Endothelial cell of umbilical vein (primary cell): Measurements from ENCODE around the gene HAVCR2. TPM values are rescaled to one million over a fixed set of nuclear protein-coding genes. Genes with fewer than 3 reads are reported as not detected.

Experiments
- BruUV-seq: library from RNA; stranded (reverse); fragments of 400-500 nt; replicated peaks from 2 replicates; lab custom pipeline; 2021; lab: Mats Ljungman, UMichigan
- CTCF ChIA-PET: fragments of 300-600, 350-600 bp; sonication (Branson Sonifier 250); formaldehyde crosslinking; loops from one replicate; lab custom pipeline; 2021; ENCODE audit warnings: antibody characterized with exemption, inconsistent platforms; lab: Charles Lee
- POLR2A ChIA-PET: fragments of 300-600, 350-600 bp; sonication (Branson Sonifier 250); formaldehyde crosslinking; loops from one replicate; lab custom pipeline; 2021; ENCODE audit warnings: antibody characterized with exemption, inconsistent platforms; lab: Charles Lee
- DNase-seq: peaks from one replicate; pipeline ENCODE4 v3.0.0-alpha.2; 2011; ENCODE audit warnings: low read depth, low spot score
- FAIRE-seq: peaks from 2 replicates; lab custom pipeline; 2011; peaks lifted over from hg19 to GRCh38; lab: Jason Lieb, UNC
- H2AFZ ChIP-seq: 2 replicates; pipeline ENCODE4 v1.6.0; 2012; ENCODE audit warnings: low read depth, low read length, control low read depth, inconsistent platforms
- H3K27ac ChIP-seq: 2 replicates; pipeline ENCODE4 v1.5.1; 2011; ENCODE audit warnings: low read depth, mild to moderate bottlenecking, control low read depth, low read length, moderate library complexity; ENCODE audit not compliant: insufficient read depth
- H3K27me3 ChIP-seq, 2 experiments: 2 replicates each; pipeline versions ENCODE4 v1.6.0 to v1.6.1; 2011; ENCODE audit warnings: low read length in 2 of 2, mixed read lengths in 1 of 2; ENCODE audit not compliant: control insufficient read depth in 2 of 2, insufficient read depth in 2 of 2
- H3K36me3 ChIP-seq, 2 experiments: 2 replicates in 1 of 2; 3 replicates in 1 of 2; pipeline ENCODE4 v1.5.1; 2011; ENCODE audit warnings: low read length in 2 of 2, mild to moderate bottlenecking in 1 of 2, moderate library complexity in 1 of 2; ENCODE audit not compliant: control insufficient read depth in 2 of 2, insufficient read depth in 2 of 2; ENCODE audit errors: extremely low read depth in 1 of 2
- H3K4me1 ChIP-seq: 3 replicates; pipeline ENCODE4 v1.5.1; 2011; ENCODE audit warnings: mild to moderate bottlenecking, low read length; ENCODE audit not compliant: control insufficient read depth, insufficient read depth; ENCODE audit errors: extremely low read depth
- H3K4me2 ChIP-seq: 2 replicates; pipeline ENCODE4 v1.6.1; 2011; ENCODE audit warnings: low read length, control low read depth, mixed read lengths; ENCODE audit not compliant: insufficient read depth
- H3K4me3 ChIP-seq, 3 experiments: fragments of 200-600 bp in 1 of 3; sonication (generic), shearing (Covaris generic) in 1 of 3; replicated peaks in 1 of 3; 2 replicates each; pipeline ENCODE4 v1.5.1; 2011 to 2016; ENCODE audit warnings: control low read depth in 3 of 3, low read length in 3 of 3, mild to moderate bottlenecking in 2 of 3, inconsistent platforms in 1 of 3, low read depth in 1 of 3, moderate library complexity in 1 of 3; ENCODE audit not compliant: insufficient read depth in 1 of 3
- H3K79me2 ChIP-seq: 2 replicates; pipeline ENCODE4 v1.6.0; 2012; ENCODE audit warnings: low read length, inconsistent platforms; ENCODE audit not compliant: control insufficient read depth, insufficient read depth
- H3K9ac ChIP-seq: replicated peaks from 2 replicates; pipeline ENCODE3; 2011; ENCODE audit warnings: low read length, control low read depth; ENCODE audit not compliant: insufficient read depth; ENCODE audit errors: extremely low read depth
- H3K9me1 ChIP-seq: replicated peaks from 3 replicates; pipeline ENCODE4 v1.6.0; 2011; ENCODE audit warnings: mild to moderate bottlenecking, low read length; ENCODE audit not compliant: control insufficient read depth, insufficient read depth; ENCODE audit errors: extremely low read depth
- H3K9me3 ChIP-seq: replicated peaks from 2 replicates; pipeline ENCODE4 v1.5.1; 2012; ENCODE audit warnings: low read length, inconsistent platforms; ENCODE audit not compliant: control insufficient read depth, insufficient read depth
- H4K20me1 ChIP-seq: replicated peaks from 2 replicates; pipeline ENCODE3; 2011; ENCODE audit warnings: mild to moderate bottlenecking, low read length; ENCODE audit not compliant: control insufficient read depth, insufficient read depth; ENCODE audit errors: extremely low read depth
- EZH2 ChIP-seq: IDR thresholded peaks from 2 replicates; pipeline ENCODE4 v1.6.1; 2012; ENCODE audit warnings: borderline replicate concordance, low read depth, mild to moderate bottlenecking, moderate library complexity, low read length, inconsistent platforms; ENCODE audit not compliant: severe bottlenecking
- FOS ChIP-seq: IDR thresholded peaks from 2 replicates; pipeline ENCODE4 v1.6.1; 2011; ENCODE audit warnings: mild to moderate bottlenecking, low read length, moderate library complexity, borderline replicate concordance; ENCODE audit not compliant: insufficient read depth
- GATA2 ChIP-seq: IDR thresholded peaks from 2 replicates; pipeline ENCODE4 v1.7.0; 2011; ENCODE audit warnings: low read depth, mild to moderate bottlenecking, moderate library complexity, mixed read lengths, low read length; ENCODE audit not compliant: insufficient read length, insufficient read depth
- JUN ChIP-seq: IDR thresholded peaks from 2 replicates; pipeline ENCODE4 v1.6.1; 2011; ENCODE audit warnings: borderline replicate concordance, low read depth; ENCODE audit not compliant: insufficient read length, insufficient read depth
- POLR2A ChIP-seq: IDR thresholded peaks from 2 replicates; pipeline ENCODE4 v1.6.1; 2012; ENCODE audit warnings: low read depth, mild to moderate bottlenecking, control low read depth, low read length
- dilution Hi-C: fragments of 300-500 bp; cut with MboI; formaldehyde crosslinking; loops from one replicate; pipeline ENCODE4 v1.15.0; 2019; ENCODE audit warnings: low sequenced_read_pairs; ENCODE audit not compliant: extremely low pct_ligation_motif_present
- intact Hi-C: fragments of 100-400 bp; cut with micrococcal nuclease; formaldehyde crosslinking; loops from one replicate; pipeline ENCODE4 v1.10.0; 2022
- polyA plus RNA-seq, 4 experiments: library from polyadenylated mRNA; depleted of rRNA in 3 of 4; stranded (reverse) in 3 of 4; unstranded in 1 of 4; fragments of >200 nt; gene quantifications; 2 replicates each; pipeline versions ENCODE4 v1.2.1 to v1.2.3, GENCODE V29; 2011 to 2012; ENCODE audit warnings: missing spikeins in 1 of 4
- total RNA-seq: library from RNA; stranded (reverse); gene quantifications from 2 replicates; pipeline ENCODE4 v1.2.3, GENCODE V29; 2021
- TF ChIP-seq, protein P1 (sequence below): IDR thresholded peaks from 2 replicates; pipeline ENCODE4 v1.6.1; 2011; ENCODE audit not compliant: insufficient read depth, insufficient read length

The HAVCR2 gene
- total and polyA plus RNA-seq, 2 donors (not counting 3 experiments of a cell fraction or from before 2014, with no cell fraction given): not detected

DNA sequence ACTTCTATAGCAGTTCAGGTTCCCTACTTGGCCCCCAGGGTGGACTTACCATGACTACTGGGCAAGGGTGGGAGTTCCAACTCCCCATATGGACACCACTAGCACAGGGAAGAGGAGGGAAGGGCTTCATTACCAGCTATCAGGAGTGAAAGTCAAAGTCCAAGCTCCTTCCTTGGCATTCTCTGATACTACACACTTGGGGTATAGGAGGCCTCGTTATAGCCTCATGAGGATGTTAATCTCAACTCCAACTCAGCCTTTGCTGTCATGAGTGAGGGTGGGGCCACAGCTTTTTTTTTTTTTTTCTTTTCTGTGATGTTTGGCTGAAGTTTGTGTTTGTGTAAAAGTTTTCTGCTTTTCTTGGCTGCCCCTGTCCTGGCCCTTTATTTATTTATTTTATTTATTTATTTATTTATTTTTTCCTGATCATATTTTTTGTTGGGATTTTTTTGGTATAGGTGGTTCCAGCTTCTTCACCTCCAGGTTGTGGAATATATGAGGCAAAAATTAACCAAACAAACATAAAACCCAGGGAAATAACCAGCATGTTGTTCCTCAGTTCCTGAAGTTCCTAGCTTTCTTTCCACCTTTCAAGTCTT, 48.5 kb upstream of the HAVCR2 start:
- Histone ChIP-seq H3K4me2 (no peak overlapping the region), H3K4me1 (no peaks in the 10 kb centered on the region), H3K4me3 (no peak overlapping the region), H4K20me1 (no peaks in the 10 kb centered on the region), H3K27me3 (no peaks in the 10 kb centered on the region), H3K9me3 (no peaks in the 10 kb centered on the region), H3K36me3 (no peaks in the 10 kb centered on the region), H2AFZ (no peak overlapping the region), H3K9ac (no peak overlapping the region), H3K9me1 (no peaks in the 10 kb centered on the region), H3K79me2 (no peaks in the 10 kb centered on the region), H3K27ac (no peak overlapping the region)
- TF ChIP-seq JUN: no peak
- no peak for TF ChIP-seq POLR2A
- FAIRE-seq (no peak), DNase-seq (no peak)
- dilution Hi-C loops (no loop called here), intact Hi-C loops (no loop called here)
- ChIA-PET POLR2A (no interaction called here), CTCF (interaction anchor here (1.5 kb wide), 1 partner anchor 9 kb away, joined by 11 read pairs; no protein-coding TSS in a partner anchor)
- no TSS peak for BruUV-seq

DNA sequence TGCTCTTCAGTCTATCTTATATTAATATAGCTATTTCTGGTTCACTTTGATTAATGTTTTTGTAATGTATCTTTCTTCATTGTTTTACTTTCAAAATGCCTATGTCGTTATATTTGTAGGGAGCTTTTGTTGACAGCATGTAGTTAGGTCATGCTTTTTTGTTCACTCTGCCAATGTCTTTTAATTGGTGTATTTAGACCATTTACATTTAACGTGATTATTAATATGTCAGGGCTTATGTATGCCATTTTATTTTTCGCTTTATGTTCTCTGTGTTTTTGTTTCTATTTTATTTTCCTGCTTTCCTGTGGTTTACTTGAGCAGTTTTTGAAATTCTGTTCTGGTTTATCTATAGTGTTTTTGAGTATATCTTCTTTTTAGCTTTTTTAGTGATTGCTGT, 46.5 kb upstream of the HAVCR2 start:
- intact Hi-C loops (no loop called here), dilution Hi-C loops (no loop called here)
- H3K27ac ChIP-seq: no peak overlapping the region
- no peaks in the 10 kb centered on the region for H3K4me1 ChIP-seq
- no peaks in the 10 kb centered on the region for H3K36me3 ChIP-seq
- FAIRE-seq (no peak), DNase-seq (no peak)
- no peaks in the 10 kb centered on the region for H3K9me3 ChIP-seq
- no peaks in the 10 kb centered on the region for H3K9me1 ChIP-seq
- no peaks in the 10 kb centered on the region for H4K20me1 ChIP-seq
- no peak overlapping the region for H2AFZ ChIP-seq
- H3K79me2 ChIP-seq: no peaks in the 10 kb centered on the region
- TF ChIP-seq, protein P1, sequence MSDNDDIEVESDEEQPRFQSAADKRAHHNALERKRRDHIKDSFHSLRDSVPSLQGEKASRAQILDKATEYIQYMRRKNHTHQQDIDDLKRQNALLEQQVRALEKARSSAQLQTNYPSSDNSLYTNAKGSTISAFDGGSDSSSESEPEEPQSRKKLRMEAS: no peak
- TF ChIP-seq POLR2A: no peak
- TF ChIP-seq FOS: no peak
- TF ChIP-seq EZH2: no peak
- no peak for TF ChIP-seq JUN
- TF ChIP-seq GATA2: no peak
- H3K4me3 ChIP-seq: no peak overlapping the region
- CTCF ChIA-PET: interaction anchor here (0.7 kb wide), 1 partner anchor 12 kb away, joined by 3 read pairs; no protein-coding TSS in a partner anchor
- BruUV-seq: no TSS peak
- POLR2A ChIA-PET: no interaction called here
- H3K9ac ChIP-seq: no peak overlapping the region
- H3K4me2 ChIP-seq: no peak overlapping the region
- no peaks in the 10 kb centered on the region for H3K27me3 ChIP-seq
